ENCODE data around the gene OPRL1.

- TF ChIP-seq CTCF (IDR thresholded peaks at IDR 0.05; ENCODE audit: low read length): no peak
- no peak for TF ChIP-seq EZH2 (IDR thresholded peaks at IDR 0.05; ENCODE audit: borderline replicate concordance, low read length)
These were observed 35.2 kb upstream of the OPRL1 start for GRCh38 chr20:64044484-64045247.
